GM19455 (cell line): ENCODE data around the gene APBA2.

ENCODE experiments used
- ATAC-seq: cut with Tn5 transposase; IDR thresholded peaks from one replicate; pipeline ENCODE4 v1.9.1; 2021; ENCODE audit not compliant: unreplicated experiment

Gene APBA2

GRCh38 chr15:29113336-29114220, 227.8 kb downstream of the APBA2 start:
- ATAC-seq: no peak

DNA sequence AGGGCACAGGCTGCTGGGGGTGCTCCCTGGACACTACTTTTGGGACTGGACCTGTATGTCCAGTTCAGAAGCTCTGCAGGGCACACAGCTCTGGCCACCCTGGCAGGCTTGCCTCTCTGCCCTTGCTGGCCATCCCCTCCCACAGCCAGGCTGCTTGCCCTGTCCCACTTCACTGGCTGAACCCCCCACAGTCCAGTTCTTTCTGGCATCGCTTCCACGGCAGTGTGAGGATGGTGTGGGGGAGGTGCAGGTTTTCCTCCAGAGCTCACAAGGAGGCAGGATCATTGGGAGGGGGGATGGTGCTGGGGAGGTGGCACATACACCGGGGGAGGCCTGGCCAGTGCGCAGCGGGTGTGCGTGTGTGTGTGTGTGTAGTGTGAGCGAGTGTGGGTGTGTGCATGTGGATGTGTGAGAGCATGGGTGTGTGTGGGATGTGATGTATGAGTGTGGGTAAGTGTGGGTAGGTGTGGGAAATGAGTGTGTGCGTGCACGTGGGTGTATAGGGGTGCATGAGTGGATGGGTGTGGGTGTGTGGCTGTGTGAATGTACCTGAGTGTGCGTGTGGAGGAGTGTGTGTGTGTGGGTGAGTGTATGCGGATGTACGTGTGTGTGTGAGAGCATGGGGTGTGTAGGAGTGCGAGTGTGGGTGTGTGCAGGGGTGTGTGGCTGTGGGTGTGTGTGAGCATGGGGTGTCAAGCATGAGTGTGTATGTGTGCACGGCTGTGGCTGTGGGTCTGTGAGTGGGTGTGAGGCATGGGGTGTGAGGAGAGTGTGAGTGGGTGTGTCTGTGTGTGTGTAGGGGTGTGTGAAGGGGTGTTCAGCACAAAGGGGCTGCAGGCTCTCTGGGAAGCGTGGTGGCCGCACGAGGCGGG, 228.7 kb downstream of the APBA2 start:
- no peak for ATAC-seq

- no peak for ATAC-seq
Observed at GRCh38 chr15:29115093-29115991, 229.6 kb downstream of the APBA2 start.

DNA sequence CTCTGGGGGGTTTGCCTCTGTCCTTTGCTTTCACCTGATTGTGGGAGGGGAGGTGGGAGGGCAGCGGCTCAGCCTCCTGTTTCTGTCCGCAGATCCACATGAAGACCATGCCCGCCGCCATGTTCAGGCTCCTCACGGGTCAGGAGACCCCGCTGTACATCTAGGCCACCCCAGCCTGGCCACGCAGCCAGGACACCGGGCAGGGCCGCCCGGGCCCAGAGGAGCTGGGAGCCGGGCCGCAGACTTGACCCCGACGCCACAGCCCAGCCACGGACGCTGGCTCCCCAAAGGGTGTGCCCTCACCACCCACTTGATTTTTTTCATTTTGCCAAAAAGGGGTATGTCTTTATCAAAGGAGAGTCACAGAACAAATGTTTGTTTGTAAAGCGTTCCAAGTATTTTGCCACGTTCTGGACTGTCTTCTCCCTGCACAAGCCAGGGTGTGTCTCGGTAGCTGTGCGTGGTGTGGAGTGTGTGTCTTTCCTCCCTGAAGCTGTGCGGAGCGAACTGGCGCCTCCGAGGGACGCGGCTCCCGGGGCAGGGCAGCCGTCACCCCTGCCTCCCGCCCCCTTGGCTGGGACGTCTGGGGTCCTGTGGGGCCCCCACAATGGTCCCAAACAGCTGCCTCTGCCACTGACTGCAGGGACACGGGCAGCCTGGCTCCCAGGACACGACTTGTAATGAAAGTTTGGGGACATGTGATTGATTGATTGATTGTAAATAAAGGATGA, 231.4 kb downstream of the APBA2 start:
- ATAC-seq: no peak

- ATAC-seq: no peak
Observed at GRCh38 chr15:29117778-29118177, 232.0 kb downstream of the APBA2 start.

GRCh38 chr15:29119847-29120246, 234.1 kb downstream of the APBA2 start:
- no peak for ATAC-seq

- no peak for ATAC-seq
Observed at GRCh38 chr15:29120593-29121368, 235.0 kb downstream of the APBA2 start.

DNA sequence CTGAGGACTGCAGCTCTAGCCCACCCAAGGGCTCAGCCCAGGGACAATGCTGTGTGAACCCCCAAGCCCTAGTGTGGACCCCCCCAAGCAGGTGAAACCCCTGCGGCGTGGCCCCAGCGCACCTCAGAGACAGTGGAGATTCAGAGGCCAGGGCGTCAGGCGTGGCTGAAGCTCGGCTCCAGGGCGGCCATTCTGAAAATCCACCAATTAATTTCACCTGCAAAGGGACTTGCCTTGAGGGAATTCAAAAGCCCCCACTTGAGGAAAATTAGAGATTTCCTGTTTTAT, 235.5 kb downstream of the APBA2 start:
- no peak for ATAC-seq

GRCh38 chr15:29121907-29122306, 236.1 kb downstream of the APBA2 start:
- ATAC-seq: no peak

- ATAC-seq: no peak
Observed at GRCh38 chr15:29122506-29122905, 236.7 kb downstream of the APBA2 start.

- ATAC-seq: no peak
Observed at GRCh38 chr15:29123171-29123570, 237.4 kb downstream of the APBA2 start.

DNA sequence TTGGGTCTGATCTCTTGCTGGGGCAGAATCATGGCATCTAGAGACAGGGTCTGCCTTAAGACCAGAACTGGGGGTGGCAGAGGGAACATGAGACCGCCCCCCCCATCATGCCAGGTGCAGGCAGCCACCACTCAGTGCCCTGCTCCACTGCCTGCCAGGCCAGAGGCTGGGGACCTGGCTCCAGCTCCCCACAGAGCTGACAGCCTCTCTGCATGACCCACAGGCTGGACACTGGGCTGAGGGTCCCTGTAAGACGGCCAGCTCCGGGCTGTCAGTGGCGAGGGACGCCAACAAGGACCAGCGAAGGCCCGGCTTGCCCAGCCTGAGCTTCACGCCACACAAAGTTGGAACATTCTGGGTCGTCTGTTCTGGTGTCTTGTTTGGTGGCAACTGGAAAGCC, 238.2 kb downstream of the APBA2 start:
- ATAC-seq: no peak

DNA sequence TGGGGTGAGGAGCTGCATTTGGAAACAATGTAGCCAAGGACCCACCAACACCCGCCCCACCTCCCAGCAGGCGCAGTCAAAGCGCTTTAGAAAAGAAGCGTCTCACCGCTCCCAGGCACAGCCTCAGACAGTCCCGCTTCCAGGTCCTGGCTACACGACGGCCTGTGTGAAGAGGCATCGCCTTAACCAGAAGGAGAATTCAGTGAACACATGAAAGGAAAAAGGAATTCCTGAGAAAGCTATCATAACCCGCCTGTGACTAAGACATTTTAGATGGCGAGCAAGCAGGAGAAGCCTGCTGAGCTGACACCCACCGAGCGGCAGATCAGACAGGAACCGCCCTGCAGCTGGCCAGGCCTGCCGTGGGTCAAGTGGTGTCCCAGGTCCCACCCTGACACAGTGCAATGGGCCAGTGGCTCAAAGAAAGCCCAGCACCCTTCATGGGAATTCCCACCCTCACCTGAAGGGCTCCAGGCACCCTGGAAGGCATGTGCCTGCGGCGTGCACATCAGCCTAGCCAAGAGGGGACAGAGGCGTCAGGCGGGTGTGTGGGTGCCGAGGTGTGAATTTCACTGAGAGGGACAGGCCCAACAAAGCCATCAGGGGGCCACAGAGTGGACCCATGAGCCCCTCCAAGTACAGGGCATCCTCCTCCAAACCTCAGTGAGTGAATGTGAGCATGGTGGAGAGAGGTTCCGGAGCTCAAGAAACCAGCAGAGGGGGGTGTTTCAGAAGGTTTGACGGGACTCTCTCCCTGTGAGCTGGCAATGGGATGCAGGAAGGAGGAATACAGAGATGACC, 239.0 kb downstream of the APBA2 start:
- no peak for ATAC-seq

GRCh38 chr15:29125382-29126207, 239.8 kb downstream of the APBA2 start:
- no peak for ATAC-seq

DNA sequence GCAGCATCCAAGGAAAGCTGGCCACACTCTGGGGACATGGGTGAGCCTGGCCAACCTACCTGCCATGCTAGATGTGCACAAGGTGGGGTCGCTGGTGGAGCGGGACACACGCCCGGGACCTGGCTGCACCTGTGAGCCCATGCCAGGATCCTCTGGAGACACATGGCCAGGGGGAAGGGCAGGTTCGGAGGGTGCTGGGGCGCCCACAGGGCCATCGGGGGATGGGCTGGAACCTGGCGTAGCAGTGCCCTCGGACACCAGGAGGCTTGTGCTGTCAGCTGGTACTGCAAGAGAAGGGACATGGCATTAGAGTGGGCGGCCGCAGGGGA, 240.4 kb downstream of the APBA2 start:
- no peak for ATAC-seq

DNA sequence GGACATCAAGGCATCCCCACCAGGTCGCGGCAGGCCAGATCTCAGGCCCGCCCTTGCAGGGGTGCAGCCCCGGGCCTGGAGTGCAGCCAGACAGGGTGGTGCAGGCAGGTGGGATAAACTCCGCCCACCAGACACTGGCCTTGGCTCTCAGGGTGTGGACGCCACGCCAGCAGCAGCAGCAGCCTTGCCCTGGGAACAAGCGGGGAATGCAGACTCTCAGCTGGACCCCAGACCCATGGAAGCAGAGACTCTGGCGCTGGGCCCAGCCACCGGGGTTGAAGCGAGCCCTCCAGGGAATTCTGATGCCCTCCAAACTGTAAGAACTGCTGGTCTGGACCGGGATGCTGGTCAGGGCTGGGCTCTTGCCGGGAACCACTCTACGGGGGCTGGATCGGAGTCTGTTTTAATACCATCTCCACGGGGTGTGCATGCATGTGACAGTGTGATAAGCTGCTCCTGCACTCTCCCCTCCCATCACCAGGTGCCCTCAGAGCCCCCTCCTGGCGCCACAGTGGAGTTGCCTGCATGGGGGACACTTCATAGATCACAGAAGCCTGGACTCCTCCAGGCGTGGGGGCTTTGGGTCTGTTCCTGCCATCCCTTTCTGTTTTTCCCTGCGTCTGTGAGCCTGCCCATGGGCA, 241.2 kb downstream of the APBA2 start:
- no peak for ATAC-seq

- ATAC-seq: no peak
Observed at GRCh38 chr15:29127506-29128430, 242.0 kb downstream of the APBA2 start.
